HG02938 (cell line): Measurements from ENCODE around the gene ADAMTSL1.

ENCODE experiments used
- ATAC-seq: cut with Tn5 transposase; IDR thresholded peaks from one replicate; pipeline ENCODE4 v1.9.1; 2021; ENCODE audit warnings: mild to moderate bottlenecking, moderate library complexity; ENCODE audit not compliant: unreplicated experiment

The ADAMTSL1 gene

DNA sequence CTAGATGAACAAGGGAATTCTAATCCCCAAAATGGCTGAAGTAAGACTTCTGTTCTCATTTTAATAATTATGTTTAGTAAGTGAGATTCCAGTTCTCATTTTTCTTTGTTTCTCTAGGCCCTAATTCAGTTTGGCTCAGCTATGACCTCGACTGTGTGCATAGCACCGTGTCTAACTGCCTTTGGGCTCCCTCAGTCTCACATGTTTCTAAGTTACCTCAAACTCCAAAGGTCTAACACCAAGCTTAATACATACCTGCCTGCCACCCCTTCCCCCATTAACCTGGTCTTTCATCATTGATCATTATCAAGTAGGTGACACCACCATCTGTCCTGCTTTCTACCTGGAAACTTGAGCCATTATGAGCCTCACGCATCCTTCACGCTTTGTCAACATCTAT is 285.9 kb downstream of the ADAMTSL1 start:
- ATAC-seq, result no peak

DNA sequence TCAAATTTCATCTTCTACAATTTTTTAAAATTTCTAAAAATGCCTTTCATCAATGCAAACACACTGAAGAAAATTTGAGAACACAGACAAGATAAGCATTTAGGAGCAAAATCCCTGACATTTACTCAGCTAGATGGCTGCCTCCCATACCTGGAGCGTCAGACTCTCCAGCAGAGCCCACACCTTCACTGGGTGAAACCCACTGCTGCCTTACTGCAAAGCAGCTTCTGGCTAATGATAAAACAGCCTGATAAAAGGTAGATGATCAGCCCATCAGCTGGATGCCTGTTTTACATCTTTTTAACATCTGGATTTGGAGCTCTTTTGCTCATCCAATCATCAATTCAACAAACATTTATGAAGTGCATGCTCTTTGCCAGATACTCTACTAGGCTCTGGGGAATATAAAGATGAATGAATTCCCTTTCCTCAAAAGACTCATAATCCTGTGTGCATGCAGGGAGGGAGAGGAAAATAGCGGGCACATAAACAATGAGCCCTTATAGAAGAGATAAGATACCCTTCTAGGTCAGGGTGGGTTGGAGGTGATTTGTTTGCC is 287.9 kb downstream of the ADAMTSL1 start:
- no peak for ATAC-seq

DNA sequence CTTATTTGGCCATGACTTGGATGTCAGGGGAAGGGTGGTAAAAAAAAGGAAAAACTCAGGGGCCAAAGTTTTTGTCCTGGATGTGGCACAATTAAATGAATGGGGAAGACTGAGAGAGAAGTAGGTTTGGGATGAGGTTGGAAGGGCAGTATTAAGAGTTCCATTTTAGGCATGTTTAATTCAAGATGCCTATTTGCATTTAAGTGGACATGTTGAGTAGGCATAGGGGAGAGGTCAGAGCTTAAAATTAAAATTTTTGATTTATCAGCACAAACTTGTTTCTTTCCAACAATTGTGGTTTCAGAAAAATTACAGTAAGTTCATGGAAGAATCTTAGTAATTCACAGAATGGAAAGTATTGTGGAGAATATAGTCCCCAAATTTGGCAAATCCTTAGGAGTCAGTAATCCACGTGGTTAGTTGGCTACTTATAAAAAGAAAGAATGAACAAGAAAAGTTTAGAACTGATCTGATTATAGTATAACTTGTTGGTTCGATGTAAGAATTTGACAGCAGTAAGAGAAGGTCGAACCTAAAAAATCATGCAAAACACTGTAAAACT is 293.1 kb downstream of the ADAMTSL1 start:
- ATAC-seq, result no peak

DNA sequence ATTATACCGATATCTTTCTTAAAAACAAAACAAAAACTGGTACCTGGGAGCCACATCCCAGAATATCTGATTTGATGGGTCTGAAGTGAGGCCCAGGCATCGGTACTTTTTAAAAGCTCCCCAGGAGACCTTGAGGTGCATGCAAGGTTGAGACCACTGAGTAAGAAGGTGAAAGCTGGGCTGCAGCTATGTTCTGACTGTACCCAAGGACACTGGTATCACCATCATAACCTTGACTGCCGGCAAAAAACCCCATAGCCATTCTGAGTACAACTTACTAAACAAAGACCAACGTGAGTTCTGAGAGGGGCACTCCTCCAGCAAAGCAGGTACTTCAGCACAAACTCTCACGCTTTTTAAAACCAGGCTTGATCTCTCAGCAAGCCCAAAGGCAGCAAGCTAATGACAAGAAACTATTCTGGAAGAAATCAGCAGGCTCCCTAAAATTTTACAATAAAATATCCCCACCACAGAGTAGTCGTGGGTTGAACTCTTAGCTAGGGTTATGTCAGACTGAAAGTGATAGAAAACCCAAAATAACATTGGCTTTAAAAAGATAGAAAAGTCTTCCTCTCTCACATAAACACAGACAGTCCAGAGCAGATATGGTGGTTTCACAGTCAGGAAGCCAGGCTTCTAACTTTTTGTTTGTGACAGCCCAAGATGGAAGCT is 295.1 kb downstream of the ADAMTSL1 start:
- ATAC-seq, result peak; percentile 91

DNA sequence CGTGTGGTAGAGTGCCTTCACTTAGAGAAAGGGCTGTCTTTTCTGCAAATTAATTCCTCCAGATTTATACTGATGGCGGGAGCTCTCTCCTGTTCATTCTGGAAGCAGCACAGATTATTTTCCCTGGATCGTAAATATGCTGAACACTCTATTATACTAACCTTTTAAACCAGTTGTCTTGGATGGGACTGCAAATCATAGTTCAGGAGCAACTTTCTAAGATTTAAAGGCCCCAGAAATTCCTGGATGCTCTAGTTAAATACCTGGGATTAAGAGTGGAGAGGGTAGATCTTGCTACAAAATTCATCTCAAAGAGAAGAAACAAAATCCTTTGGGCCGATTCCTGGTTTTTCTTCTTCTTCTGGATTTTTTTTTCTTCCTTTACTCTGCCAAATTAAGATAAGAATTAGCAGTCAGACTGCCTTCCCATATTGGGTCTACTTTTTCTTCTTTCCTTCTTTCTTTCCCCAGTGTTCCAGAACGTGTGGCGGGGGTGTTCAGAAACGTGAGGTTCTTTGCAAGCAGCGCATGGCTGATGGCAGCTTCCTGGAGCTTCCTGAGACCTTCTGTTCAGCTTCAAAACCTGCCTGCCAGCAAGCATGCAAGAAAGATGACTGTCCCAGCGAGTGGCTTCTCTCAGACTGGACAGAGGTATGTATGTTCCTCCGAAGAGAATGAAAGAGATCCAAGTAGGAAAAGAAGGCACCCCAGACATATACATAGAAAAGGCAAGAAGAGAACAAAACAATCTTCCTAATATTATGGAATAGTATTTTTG is 296.4 kb downstream of the ADAMTSL1 start:
- ATAC-seq, result no peak

DNA sequence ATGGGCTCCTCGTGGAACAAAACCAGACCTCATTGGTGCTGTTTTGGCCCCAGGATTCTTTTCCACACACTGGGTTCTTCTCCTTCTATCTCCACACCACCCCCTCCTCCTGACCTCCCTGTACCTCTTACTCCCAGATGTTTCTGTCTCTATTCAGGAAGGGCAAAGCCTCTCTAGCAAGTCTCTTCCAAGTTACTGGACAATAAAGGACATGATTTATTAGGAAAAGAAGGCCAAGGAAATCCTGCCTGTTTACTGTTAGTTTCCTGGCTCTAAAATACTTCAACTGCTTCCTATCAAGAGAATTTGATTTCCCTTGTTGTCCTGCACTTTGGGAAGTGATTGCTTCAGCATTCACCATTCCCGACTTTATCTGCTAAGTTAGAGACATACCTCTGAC is 297.1 kb downstream of the ADAMTSL1 start:
- ATAC-seq, result no peak

DNA sequence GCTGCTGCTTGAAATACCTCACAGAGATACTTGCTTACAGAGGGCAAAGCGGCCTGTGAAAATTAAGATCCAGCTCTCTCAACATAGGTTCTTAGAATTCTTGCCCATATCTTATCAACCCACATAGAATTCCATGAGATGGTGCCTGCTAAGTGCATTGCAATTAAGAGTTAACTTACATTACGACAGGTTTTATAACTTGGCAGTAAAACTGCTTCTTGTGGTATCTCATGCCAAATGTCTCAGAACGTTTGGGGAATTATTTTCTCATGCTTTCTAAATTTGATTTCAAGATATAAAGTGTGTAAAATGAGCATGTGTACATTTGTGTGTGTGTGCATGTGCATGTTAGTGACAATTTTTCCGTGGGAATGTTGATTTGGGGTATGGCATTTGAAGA is 297.8 kb downstream of the ADAMTSL1 start:
- ATAC-seq, result no peak

DNA sequence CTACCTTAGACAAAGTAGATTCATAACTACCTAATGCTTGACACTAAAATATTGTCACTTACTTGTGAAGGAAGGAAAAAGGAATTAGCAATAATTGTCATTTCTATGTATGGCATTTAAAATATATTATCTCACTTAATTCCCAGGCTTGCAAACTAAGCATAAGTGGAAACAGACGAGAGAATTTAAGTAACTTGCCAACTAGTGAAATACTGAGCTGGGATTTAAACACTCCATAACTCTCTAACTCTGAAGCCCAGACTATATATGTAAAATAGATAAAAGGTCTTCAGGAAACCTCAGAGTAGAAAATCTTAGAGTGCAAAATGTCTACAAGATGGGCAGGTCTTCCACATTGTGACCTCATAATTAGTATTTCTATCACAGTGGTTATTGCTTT is 301.3 kb downstream of the ADAMTSL1 start:
- no peak for ATAC-seq

DNA sequence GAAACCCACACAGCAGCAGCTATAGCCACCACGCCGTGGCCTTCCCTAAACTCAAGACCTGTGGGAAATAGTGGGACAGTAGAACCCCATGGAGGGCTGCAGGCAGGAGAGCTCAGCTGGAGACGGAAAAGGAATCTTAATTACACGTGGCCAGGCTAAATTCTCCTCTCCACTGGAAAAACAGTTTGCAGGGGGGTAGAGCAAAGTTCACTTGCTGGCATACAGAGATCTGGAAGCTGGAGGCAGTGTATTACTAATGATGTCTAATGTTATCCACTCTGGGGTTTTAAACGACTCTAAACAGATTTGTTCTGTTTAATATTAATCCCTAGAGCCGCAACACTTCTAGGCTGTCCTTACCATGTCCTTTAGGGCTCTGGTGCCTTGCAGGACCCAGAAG is 302.0 kb downstream of the ADAMTSL1 start:
- no peak for ATAC-seq

DNA sequence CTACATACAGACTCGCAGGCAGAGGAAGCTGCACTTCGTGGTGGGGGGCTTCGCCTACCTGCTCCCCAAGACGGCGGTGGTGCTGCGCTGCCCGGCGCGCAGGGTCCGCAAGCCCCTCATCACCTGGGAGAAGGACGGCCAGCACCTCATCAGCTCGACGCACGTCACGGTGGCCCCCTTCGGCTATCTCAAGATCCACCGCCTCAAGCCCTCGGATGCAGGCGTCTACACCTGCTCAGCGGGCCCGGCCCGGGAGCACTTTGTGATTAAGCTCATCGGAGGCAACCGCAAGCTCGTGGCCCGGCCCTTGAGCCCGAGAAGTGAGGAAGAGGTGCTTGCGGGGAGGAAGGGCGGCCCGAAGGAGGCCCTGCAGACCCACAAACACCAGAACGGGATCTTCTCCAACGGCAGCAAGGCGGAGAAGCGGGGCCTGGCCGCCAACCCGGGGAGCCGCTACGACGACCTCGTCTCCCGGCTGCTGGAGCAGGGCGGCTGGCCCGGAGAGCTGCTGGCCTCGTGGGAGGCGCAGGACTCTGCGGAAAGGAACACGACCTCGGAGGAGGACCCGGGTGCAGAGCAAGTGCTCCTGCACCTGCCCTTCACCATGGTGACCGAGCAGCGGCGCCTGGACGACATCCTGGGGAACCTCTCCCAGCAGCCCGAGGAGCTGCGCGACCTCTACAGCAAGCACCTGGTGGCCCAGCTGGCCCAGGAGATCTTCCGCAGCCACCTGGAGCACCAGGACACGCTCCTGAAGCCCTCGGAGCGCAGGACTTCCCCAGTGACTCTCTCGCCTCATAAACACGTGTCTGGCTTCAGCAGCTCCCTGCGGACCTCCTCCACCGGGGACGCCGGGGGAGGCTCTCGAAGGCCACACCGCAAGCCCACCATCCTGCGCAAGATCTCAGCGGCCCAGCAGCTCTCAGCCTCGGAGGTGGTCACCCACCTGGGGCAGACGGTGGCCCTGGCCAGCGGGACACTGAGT is 303.2 kb downstream of the ADAMTSL1 start:
- ATAC-seq, result no peak

DNA sequence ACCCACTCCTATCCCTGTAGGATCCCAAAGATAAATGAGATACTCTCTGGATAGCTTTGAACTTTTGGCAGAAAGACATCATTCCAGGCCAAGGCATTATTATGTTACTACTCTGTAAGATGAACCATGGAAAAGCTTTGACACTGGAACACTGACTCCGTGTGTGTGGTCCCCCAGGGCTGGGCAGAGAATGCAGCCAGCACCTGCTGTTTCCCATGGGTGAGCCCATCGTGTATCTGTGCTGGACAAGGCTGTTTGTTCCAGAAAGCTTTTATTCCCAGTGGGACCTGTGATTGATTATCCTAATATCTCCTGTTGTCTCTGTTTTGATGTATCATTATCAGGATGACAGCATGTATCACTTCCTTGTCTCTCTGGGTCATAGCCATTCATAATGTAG is 304.2 kb downstream of the ADAMTSL1 start:
- no peak for ATAC-seq

DNA sequence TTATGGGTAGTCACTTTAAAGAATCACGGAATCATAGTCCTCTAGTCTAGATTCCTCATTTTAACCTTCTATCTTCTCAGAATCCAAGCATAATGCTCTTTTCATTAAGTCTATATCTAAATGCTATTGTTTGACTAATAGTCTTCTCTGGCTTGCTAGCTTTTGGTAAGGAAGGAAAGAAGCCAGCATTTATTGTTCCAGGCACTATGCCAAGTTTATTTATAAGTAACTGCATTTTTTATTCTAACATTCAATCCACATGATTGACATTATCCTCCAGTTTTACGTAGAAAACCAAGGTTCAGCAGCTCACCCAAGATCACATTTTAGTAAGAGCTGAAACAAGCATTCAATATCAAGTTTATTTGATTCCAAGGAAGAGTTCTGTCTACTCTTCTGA is 304.9 kb downstream of the ADAMTSL1 start:
- ATAC-seq, result no peak

DNA sequence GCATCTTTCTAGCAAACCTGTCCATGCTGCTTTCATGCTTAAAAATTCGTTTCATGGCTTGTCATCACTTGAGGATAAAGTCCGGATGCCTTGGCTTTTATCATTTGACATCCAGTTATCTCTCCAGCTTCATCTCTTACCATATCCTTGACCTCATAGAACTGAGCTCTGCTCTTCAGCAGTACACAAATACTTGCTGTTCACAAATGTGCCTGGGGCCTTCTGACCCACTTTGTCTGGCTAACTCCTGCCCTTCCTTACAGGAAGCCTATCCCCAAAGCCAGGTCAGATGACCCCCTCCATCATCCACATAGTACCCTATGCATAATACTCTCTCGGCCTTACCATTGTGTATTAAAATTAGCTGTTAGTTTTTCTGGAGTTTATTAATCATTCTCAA is 310.0 kb downstream of the ADAMTSL1 start:
- no peak for ATAC-seq

DNA sequence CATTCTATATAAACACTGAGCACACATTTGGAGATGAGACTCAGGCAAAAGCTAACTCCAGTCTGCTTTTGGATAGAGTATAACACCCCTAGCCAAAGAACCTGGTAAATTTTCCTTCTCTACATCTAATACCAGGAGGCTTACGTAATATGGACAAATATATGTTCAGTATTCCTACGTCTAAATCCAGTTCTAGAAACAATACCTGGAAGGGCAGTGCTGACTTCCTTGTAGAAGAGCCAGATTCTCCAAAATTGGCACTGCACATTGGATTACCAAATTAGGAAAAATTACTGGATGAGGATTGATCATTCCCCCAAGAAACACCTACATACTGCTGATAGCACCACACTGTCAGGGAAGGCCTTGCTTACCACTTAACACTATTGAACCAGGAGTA is 311.7 kb downstream of the ADAMTSL1 start:
- ATAC-seq, result no peak

DNA sequence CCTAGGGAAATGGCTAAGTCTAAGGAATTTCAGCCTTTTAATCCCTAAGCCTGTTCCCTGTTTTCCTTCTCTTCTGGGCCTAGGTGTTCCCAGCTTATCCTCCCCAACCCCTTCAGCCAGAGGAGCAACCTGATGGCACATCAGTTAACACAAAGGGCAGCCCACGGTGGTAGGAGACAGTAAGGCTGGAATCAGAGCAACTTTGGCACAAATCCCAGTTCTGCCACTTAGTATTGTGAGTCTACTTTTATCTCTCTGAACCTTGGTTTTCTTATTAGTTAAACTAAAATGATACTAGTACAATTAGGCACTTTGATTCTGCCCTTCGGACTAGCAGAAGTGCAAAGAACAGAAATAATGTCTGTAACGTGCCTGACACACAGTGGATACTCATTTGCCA is 312.2 kb downstream of the ADAMTSL1 start:
- no peak for ATAC-seq

DNA sequence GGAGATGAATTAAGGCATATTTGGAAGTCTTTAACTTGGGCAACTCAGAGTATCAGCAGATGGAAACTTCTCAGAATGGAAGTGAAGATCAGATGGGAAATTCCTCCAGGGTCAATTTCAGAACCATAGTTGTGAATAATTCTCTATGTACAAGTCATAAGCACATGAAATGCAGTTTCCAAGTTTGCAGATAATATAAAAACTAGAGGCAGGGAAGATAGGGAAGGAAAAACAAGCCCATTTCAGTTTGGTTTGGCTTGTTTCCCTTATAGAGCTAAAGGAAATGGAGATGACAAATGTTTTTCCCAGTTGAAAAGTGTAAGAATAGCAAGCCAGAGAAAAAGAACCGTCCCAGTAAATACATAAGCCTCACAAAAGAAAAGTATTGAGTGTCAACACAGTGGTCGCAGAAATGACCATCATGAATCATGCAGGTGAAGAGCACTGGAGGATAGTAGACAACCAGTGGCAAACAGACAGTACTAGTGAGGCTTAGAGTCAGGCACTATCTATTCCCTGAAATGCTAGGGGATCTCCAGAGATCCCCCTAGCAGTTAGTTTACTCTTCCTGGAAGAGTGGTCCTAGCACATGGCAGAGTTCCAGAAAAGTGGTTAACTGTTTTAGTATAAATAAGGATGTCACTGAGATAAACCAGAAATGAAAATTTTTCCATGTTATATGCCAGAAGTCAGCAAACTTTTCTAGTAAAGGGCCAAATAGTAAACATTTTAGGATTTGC is 313.1 kb downstream of the ADAMTSL1 start:
- no peak for ATAC-seq

DNA sequence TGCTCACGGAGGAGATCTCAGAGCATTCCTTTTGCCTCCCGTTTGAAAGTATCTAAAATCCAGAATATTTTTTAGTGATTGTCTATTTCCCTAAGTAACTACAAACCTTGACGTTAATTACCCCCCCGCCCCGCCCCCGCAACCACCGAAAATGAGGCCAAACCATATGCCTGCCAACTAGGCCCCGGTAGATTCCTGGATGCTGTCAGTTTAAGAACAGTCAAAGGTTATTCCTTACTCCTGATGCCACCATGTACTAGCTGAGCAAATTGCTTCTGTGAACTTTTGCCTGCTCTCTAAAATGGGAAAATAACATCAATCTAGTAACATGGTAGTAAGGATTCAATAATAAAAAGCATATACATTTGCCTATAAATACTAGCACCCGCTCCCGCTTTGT is 314.3 kb downstream of the ADAMTSL1 start:
- no peak for ATAC-seq

DNA sequence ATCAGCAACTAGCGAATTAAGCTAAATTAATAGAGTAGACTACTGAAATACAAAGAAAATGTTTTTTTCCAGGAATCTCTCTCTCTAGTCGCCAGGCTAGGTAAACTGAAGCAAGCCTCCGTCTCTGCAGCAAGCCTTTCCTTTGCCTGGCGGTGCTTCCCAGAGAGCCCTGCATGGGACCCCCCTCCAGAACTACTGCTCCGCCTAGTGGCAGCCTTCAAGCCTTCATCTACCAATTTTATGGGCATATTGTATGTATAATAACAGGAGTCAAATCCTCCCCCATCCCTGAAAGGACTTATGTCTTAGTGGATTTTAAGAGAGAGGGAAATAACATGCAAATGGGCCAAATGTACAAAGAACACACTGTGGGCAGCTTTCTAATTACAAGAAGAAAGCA is 317.1 kb downstream of the ADAMTSL1 start:
- no peak for ATAC-seq

DNA sequence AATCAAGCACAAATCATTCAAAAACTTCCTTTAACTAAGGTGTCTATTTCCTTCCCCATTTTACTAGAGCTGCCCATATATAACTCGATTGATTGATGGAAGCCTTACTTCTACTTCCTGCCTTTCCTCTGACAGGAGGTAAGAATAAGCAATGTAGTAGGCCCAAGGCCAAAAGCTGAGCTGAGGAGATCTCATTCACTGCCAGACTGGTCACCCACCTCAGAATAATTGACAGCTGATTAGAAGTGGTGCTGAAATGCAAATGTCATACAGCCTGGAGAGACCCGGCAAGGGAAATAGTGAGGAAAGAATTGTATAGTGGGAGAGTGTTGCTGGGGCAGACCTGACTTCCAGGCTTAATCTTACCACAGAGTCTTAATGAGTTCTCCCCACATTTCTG is 319.2 kb downstream of the ADAMTSL1 start:
- no peak for ATAC-seq
